GM18951 (cell line): Measurements from ENCODE around the gene EGR2.

Experiments
- POLR2A ChIP-seq: IDR thresholded peaks from 4 replicates; pipeline ENCODE4 v1.6.1; 2011; ENCODE audit warnings: mild to moderate bottlenecking; ENCODE audit not compliant: insufficient read length, insufficient read depth; ENCODE audit errors: extremely low read depth
- in situ Hi-C: fragments of 300-500 bp; cut with MboI; formaldehyde crosslinking; loops from one replicate; pipeline ENCODE4 v1.12.0; 2022; ENCODE audit warnings: low sequenced_read_pairs, mixed read lengths, inconsistent platforms; ENCODE audit not compliant: unreplicated experiment

Gene EGR2

DNA sequence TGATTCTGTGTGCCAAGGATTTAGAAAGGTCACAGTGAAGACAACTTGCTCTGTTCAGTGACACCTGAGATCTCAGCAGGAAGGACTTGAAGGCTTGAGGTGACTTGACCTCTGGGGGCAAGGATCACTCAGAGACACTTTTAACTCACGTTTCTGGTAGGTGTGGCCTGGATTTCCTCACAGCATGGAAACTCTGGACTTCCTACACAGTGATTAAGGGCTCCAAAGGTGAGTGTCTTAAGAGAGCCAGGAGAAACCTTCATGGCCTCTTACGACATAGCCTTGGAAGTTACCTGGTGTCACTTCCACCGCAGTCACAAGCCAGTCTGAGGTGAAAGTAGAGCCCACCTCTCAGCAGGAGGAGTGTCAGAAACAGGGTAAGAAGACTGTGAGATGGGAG, 49.8 kb downstream of the EGR2 start:
- no peak for TF ChIP-seq POLR2A
- in situ Hi-C loops, result no loop called here

- in situ Hi-C loops, result no loop called here
- no peak for TF ChIP-seq POLR2A
Observed at GRCh38 chr10:62765726-62766125, 50.4 kb downstream of the EGR2 start.

- in situ Hi-C loops, result no loop called here
Observed at GRCh38 chr10:62764011-62764410, 52.2 kb downstream of the EGR2 start.

DNA sequence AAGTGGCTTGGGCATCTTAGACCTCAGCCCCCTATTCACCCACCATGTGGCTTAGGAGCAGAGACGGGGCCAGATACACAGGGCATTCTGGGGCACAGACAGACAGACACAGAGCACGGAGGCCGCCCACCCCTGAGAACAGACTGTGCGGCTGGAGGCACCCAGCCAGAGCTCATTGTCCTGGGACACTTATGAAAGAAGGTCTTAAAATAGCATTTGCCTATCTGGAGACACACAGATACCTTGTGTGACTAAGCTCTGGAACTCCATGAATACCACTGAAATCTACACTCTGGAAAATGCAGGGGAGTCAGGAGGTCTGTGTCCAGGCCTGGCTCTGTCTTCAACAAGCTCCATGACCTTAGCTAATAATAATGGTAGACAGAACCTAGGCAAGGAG, 53.0 kb downstream of the EGR2 start:
- in situ Hi-C loops, result no loop called here
- no peak for TF ChIP-seq POLR2A

More at GRCh38 chr10:62764011-62764410, 52.2 kb downstream of the EGR2 start:
- TF ChIP-seq POLR2A, result no peak
